ENCODE measurements around the gene KCNG4. TPM values are rescaled to one million over a fixed set of nuclear protein-coding genes. Genes with fewer than 3 reads are reported as not detected.
"Not testable (repeated sequence)": the region's sequence is repeated elsewhere in the genome, so short reads cannot be mapped to it uniquely, and the experiment has no call there.

The KCNG4 gene
- total RNA-seq, 1 experiment from 2014 or later: not detected

GRCh38 chr16:84207879-84208278, 31.9 kb downstream of the KCNG4 start:
- DNase-seq (ENCODE audit: low read depth): no peak

GRCh38 chr16:84207251-84207650, 32.6 kb downstream of the KCNG4 start:
- no peak for DNase-seq (ENCODE audit: low read depth)

- no peak for DNase-seq (ENCODE audit: low read depth)
These were observed 33.7 kb downstream of the KCNG4 start for GRCh38 chr16:84205976-84206691.

- not testable (repeated sequence) for DNase-seq (ENCODE audit: low read depth)
These were observed 34.7 kb downstream of the KCNG4 start for GRCh38 chr16:84205123-84205522.

GRCh38 chr16:84204551-84204950, 35.3 kb downstream of the KCNG4 start:
- not testable (repeated sequence) for DNase-seq (ENCODE audit: low read depth)

GRCh38 chr16:84199861-84200260, 40.0 kb downstream of the KCNG4 start:
- DNase-seq (ENCODE audit: low read depth): no peak

GRCh38 chr16:84199097-84199496, 40.7 kb downstream of the KCNG4 start:
- DNase-seq (ENCODE audit: low read depth): no peak

- peak; percentile 25 for DNase-seq (ENCODE audit: low read depth)
These were observed 41.4 kb downstream of the KCNG4 start for GRCh38 chr16:84198401-84198800.

GRCh38 chr16:84197466-84198128, 42.2 kb downstream of the KCNG4 start:
- no peak for DNase-seq (ENCODE audit: low read depth)

GRCh38 chr16:84196727-84197394, 43.0 kb downstream of the KCNG4 start:
- no peak for DNase-seq (ENCODE audit: low read depth)

GRCh38 chr16:84196101-84196500, 43.7 kb downstream of the KCNG4 start:
- no peak for DNase-seq (ENCODE audit: low read depth)

GRCh38 chr16:84195201-84196093, 44.4 kb downstream of the KCNG4 start:
- no peak for DNase-seq (ENCODE audit: low read depth)

- no peak for DNase-seq (ENCODE audit: low read depth)
These were observed 45.2 kb downstream of the KCNG4 start for GRCh38 chr16:84194470-84195200.

GRCh38 chr16:84194018-84194417, 45.8 kb downstream of the KCNG4 start:
- no peak for DNase-seq (ENCODE audit: low read depth)

GRCh38 chr16:84193480-84193879, 46.3 kb downstream of the KCNG4 start:
- no peak for DNase-seq (ENCODE audit: low read depth)

GRCh38 chr16:84191466-84191865, 48.3 kb downstream of the KCNG4 start:
- DNase-seq (ENCODE audit: low read depth): no peak

GRCh38 chr16:84190731-84191388, 49.0 kb downstream of the KCNG4 start, which contains the start of gene ADAD2:
Gene ADAD2 (plus strand): TSS chr16:84191157. CDS start chr16:84191231, 74 bp downstream.
- no peak for DNase-seq (ENCODE audit: low read depth)

- DNase-seq (ENCODE audit: low read depth): peak; percentile 89
These were observed 53.0 kb downstream of the KCNG4 start, which contains the start of gene TAF1C for GRCh38 chr16:84186685-84187437. Gene TAF1C (minus strand): TSS chr16:84187057. CDS start chr16:84184988, 2,069 bp downstream.

- no peak for DNase-seq (ENCODE audit: low read depth)
These were observed 55.0 kb downstream of the KCNG4 start for GRCh38 chr16:84184775-84185174.

All from HT1080 (cell line).